ENCODE data around the gene PRKCB.

Gene PRKCB

GRCh38 chr16:23852794-23853562 lies 17.2 kb downstream of the PRKCB start:
- no peak overlapping the region for H3K27ac ChIP-seq
- CTCF ChIA-PET, result interaction anchor here (0.6 kb wide), 1 partner anchor 83 kb away, joined by 7 read pairs; no protein-coding TSS in a partner anchor
- TF ChIP-seq, protein P1, sequence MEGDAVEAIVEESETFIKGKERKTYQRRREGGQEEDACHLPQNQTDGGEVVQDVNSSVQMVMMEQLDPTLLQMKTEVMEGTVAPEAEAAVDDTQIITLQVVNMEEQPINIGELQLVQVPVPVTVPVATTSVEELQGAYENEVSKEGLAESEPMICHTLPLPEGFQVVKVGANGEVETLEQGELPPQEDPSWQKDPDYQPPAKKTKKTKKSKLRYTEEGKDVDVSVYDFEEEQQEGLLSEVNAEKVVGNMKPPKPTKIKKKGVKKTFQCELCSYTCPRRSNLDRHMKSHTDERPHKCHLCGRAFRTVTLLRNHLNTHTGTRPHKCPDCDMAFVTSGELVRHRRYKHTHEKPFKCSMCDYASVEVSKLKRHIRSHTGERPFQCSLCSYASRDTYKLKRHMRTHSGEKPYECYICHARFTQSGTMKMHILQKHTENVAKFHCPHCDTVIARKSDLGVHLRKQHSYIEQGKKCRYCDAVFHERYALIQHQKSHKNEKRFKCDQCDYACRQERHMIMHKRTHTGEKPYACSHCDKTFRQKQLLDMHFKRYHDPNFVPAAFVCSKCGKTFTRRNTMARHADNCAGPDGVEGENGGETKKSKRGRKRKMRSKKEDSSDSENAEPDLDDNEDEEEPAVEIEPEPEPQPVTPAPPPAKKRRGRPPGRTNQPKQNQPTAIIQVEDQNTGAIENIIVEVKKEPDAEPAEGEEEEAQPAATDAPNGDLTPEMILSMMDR (conservative IDR thresholded peaks at IDR 0.05; ENCODE audit: low read depth), result no peak
- POLR2A ChIA-PET (ENCODE audit: low non-redundant PET), result no interaction called here
- no peak for DNase-seq (ENCODE audit: low spot score)

- POLR2A ChIA-PET (ENCODE audit: low non-redundant PET), result no interaction called here
- no peak for DNase-seq (ENCODE audit: low spot score)
- H3K27ac ChIP-seq, result no peak overlapping the region
- TF ChIP-seq, protein P1 (conservative IDR thresholded peaks at IDR 0.05; ENCODE audit: low read depth), result no peak
- CTCF ChIA-PET, result no interaction called here
Observed at GRCh38 chr16:23855010-23855409, 19.2 kb downstream of the PRKCB start.

DNA sequence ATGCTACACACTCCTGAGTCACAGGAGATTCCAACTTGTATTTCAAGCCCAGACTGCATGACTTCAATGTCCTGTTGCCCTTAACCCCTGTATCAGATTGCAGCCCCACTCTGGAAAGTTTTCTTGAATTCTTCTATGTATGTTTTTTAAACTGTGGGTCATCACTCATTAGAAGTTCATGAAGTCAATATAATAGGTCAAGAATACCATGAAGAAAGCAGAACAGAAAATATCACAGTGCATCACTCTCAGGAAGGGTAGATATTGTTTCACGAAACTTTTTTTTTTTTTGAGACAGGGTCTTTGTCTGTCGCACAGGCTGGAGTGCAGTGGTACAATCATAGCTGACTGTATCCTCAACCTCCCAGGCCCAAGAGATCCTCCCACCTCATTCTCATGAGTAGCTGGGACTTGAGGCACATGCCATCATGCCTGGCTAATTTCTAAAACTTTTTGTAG lies 20.5 kb downstream of the PRKCB start:
- ChIA-PET POLR2A (ENCODE audit: low non-redundant PET) (no interaction called here), CTCF (interaction anchor here (0.7 kb wide), 1 partner anchor 71 kb away, joined by 3 read pairs; no protein-coding TSS in a partner anchor)
- DNase-seq (ENCODE audit: low spot score), result no peak
- TF ChIP-seq, protein P1 (conservative IDR thresholded peaks at IDR 0.05; ENCODE audit: low read depth), result no peak
- no peak overlapping the region for H3K27ac ChIP-seq

DNA sequence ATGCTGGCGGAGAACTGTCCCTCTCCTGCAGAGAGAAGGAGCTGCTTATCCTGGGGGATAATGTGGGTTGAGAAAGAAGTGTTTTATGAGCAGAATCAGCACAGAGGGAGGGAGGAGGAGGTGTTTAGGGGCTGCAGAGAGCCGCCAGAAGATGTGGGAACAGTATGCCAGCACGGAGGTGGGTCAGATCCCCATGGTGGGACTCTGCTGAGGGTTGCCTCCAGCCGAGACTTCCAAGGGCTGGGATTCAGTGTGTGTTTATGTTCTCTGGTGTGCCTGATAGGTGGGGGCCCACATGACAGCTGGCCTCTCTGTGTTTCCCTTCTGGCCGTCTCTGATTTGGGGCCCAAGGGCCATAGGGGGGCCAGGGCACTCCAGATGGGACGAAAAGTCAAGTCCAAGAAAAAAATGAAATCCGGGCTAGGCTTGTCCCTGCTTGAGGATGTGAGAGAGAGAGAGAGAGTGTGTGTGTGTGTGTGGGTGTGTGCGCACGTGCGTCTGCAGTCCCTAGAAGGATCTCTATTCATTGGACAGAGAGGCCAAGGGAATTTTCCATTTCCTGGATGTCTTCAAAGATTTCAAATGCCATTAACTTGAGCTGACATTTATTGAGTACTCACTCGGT lies 21.6 kb downstream of the PRKCB start:
- POLR2A ChIA-PET (ENCODE audit: low non-redundant PET), result no interaction called here
- CTCF ChIA-PET, result no interaction called here
- no peak for DNase-seq (ENCODE audit: low spot score)
- H3K27ac ChIP-seq, result no peak overlapping the region
- TF ChIP-seq, protein P1 (conservative IDR thresholded peaks at IDR 0.05; ENCODE audit: low read depth), result no peak

GRCh38 chr16:23857881-23858269 lies 22.1 kb downstream of the PRKCB start:
- no peak for DNase-seq (ENCODE audit: low spot score)
- ChIA-PET POLR2A (ENCODE audit: low non-redundant PET) (no interaction called here), CTCF (no interaction called here)
- TF ChIP-seq, protein P1 (conservative IDR thresholded peaks at IDR 0.05; ENCODE audit: low read depth), result no peak
- no peak overlapping the region for H3K27ac ChIP-seq

- TF ChIP-seq, protein P1 (conservative IDR thresholded peaks at IDR 0.05; ENCODE audit: low read depth), result no peak
- DNase-seq (ENCODE audit: low spot score), result no peak
- no peak overlapping the region for H3K27ac ChIP-seq
- ChIA-PET POLR2A (ENCODE audit: low non-redundant PET) (no interaction called here), CTCF (no interaction called here)
Observed at GRCh38 chr16:23858542-23858941, 22.8 kb downstream of the PRKCB start.

Data from RWPE1 (cell line).